HTERT RPE-1 (cell line): Measurements from ENCODE around the gene MBOAT2.
"Not testable (repeated sequence)": the region's sequence is repeated elsewhere in the genome, so short reads cannot be mapped to it uniquely, and the experiment has no call there.

Source experiments
- in situ Hi-C: fragments of 300-500 bp; cut with MboI; formaldehyde crosslinking; loops from 4 replicates; pipeline ENCODE4 v1.14.3; 2020; ENCODE audit warnings: low sequenced_read_pairs

MBOAT2 gene

GRCh38 chr2:8957628-8958027 lies 45.9 kb downstream of the MBOAT2 start:
- in situ Hi-C loops = no loop called here

- in situ Hi-C loops = no loop called here
Measured at GRCh38 chr2:8956774-8957173, 46.7 kb downstream of the MBOAT2 start.

GRCh38 chr2:8954990-8955389 lies 48.5 kb downstream of the MBOAT2 start:
- in situ Hi-C loops = no loop called here

- in situ Hi-C loops = no loop called here
Measured at GRCh38 chr2:8953525-8953924, 50.0 kb downstream of the MBOAT2 start.

GRCh38 chr2:8939486-8940114 lies 63.9 kb downstream of the MBOAT2 start:
- in situ Hi-C loops = no loop called here

GRCh38 chr2:8938384-8938783 lies 65.1 kb downstream of the MBOAT2 start:
- in situ Hi-C loops = no loop called here

GRCh38 chr2:8935982-8936381 lies 67.5 kb downstream of the MBOAT2 start:
- in situ Hi-C loops = no loop called here

- in situ Hi-C loops = no loop called here
Measured at GRCh38 chr2:8934338-8934737, 69.1 kb downstream of the MBOAT2 start.

GRCh38 chr2:8932702-8933101 lies 70.8 kb downstream of the MBOAT2 start:
- in situ Hi-C loops = no loop called here

GRCh38 chr2:8930185-8930584 lies 73.3 kb downstream of the MBOAT2 start:
- in situ Hi-C loops = not testable (repeated sequence)

GRCh38 chr2:8929128-8929527 lies 74.4 kb downstream of the MBOAT2 start:
- in situ Hi-C loops = no loop called here

- in situ Hi-C loops = no loop called here
Measured at GRCh38 chr2:8927510-8928455, 75.7 kb downstream of the MBOAT2 start.

GRCh38 chr2:8926356-8926755 lies 77.1 kb downstream of the MBOAT2 start:
- in situ Hi-C loops = no loop called here

- in situ Hi-C loops = no loop called here
Measured at GRCh38 chr2:8925411-8925810, 78.1 kb downstream of the MBOAT2 start.

GRCh38 chr2:8923183-8923582 lies 80.3 kb downstream of the MBOAT2 start:
- in situ Hi-C loops = no loop called here

GRCh38 chr2:8922431-8922830 lies 81.1 kb downstream of the MBOAT2 start:
- in situ Hi-C loops = no loop called here

GRCh38 chr2:8918412-8918811 lies 85.1 kb downstream of the MBOAT2 start:
- in situ Hi-C loops = no loop called here

- in situ Hi-C loops = no loop called here
Measured at GRCh38 chr2:8915941-8916340, 87.5 kb downstream of the MBOAT2 start.

- in situ Hi-C loops = not testable (repeated sequence)
Measured at GRCh38 chr2:8913767-8914166, 89.7 kb downstream of the MBOAT2 start.

GRCh38 chr2:8907764-8908288 lies 95.7 kb downstream of the MBOAT2 start:
- in situ Hi-C loops = no loop called here

- in situ Hi-C loops = not testable (repeated sequence)
Measured at GRCh38 chr2:8903924-8904323, 99.6 kb downstream of the MBOAT2 start.

- in situ Hi-C loops = not testable (repeated sequence)
Measured at GRCh38 chr2:8902757-8903156, 100.7 kb downstream of the MBOAT2 start.
